Endometrial microvascular endothelial cells (primary cell): ENCODE results near the gene SCGB1C2. TPM values are rescaled to one million over a fixed set of nuclear protein-coding genes. Genes with fewer than 3 reads are reported as not detected.

Source experiments
- in situ Hi-C: cut with HindIII; loops from 2 replicates; pipeline ENCODE4 v1.10.0; 2017; ENCODE audit warnings: low sequenced_read_pairs, low pct_unique_long_range_greater_than_20kb; ENCODE audit errors: inconsistent ontology term
- total RNA-seq: library from RNA; depleted of rRNA; stranded (reverse); fragments of >200 nt; gene quantifications from one replicate; pipeline ENCODE4 v1.2.3, GENCODE V29; 2015; ENCODE audit errors: inconsistent ontology term

SCGB1C2 gene
- total RNA-seq, 1 donor from 2014 or later = not detected

- in situ Hi-C loops = no loop called here
These were observed 48.2 kb downstream of the SCGB1C2 start for GRCh38 chr17:185445-186138.

- in situ Hi-C loops = no loop called here
These were observed 49.8 kb downstream of the SCGB1C2 start for GRCh38 chr17:187130-187529.

Other genes starting within 250 kb of the SCGB1C2 start
- 4.7 TPM for gene DOC2B, start 44.1 kb downstream of the SCGB1C2 start, total RNA-seq
- 41.1 TPM for gene RPH3AL, start 215.2 kb downstream of the SCGB1C2 start, total RNA-seq